PC-9 (cell line): ENCODE measurements around the gene PEAK1.

Experiments
- CTCF ChIP-seq: fragments of 200-600 bp; sonication (generic); conservative IDR thresholded peaks from 2 replicates; pipeline ENCODE4 v1.6.1; 2017; ENCODE audit warnings: mixed run types, antibody characterized with exemption, mild to moderate bottlenecking, moderate library complexity
- EZH2 ChIP-seq: fragments of 200-600 bp; sonication (generic); IDR thresholded peaks from 2 replicates; pipeline ENCODE4 v1.8.0; 2017; ENCODE audit warnings: antibody characterized with exemption, low read depth

GRCh38 chr15:77081971-77082370, 337.9 kb downstream of the PEAK1 start:
- TF ChIP-seq CTCF (no peak), EZH2 (no peak)
